Measurements from ENCODE around the gene ARMH2. TPM values are rescaled to one million over a fixed set of nuclear protein-coding genes. Genes with fewer than 3 reads are reported as not detected.

Gene ARMH2
- total and polyA plus RNA-seq, 12 donors: 0.39 TPM; not detected in 11

DNA sequence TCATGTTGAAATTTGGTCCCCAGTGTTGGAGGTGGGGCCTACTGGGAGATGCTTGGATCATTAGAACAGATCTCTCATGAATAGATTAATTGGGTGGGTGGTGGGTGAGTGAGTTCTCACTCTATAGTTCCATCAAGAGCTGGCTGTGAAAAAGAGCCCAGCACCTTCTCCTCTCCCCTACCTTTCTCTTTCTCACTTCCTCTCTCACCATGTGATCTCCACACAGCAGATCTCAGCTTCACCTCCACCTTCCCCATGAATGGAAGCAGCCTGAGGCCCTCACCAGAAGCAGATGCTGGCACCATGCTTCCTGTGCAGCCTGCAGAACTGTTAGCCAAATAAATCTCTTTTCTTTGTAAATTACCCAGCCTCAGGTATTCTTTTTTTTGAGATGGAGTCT is 36.9 kb downstream of the ARMH2 start:
- Histone ChIP-seq H3K4me3 (no peak overlapping the region), H3K9me3 (replicated peaks in 1 of 3) (no peaks in the 10 kb centered on the region), H3K27me3 (no peaks in the 10 kb centered on the region), H3K27ac (no peak overlapping the region), H3K36me3 (replicated peaks in 1 of 2) (no peaks in the 10 kb centered on the region), H3K4me1 (replicated peaks in 1 of 2) (peaks cover 0 to 4% of the 10 kb centered on the region in 2 donors)
- intact Hi-C loops (cut with DNase I): loop anchor here (5.0 to 10.0 kb wide), 3 partner anchors 47 to 187 kb away; partner anchors contain the start of gene C6orf62 (in 1 of the 2)
- TF ChIP-seq POLR2A (IDR thresholded peaks at IDR 0.05): no peak
- TF ChIP-seq, protein P1, sequence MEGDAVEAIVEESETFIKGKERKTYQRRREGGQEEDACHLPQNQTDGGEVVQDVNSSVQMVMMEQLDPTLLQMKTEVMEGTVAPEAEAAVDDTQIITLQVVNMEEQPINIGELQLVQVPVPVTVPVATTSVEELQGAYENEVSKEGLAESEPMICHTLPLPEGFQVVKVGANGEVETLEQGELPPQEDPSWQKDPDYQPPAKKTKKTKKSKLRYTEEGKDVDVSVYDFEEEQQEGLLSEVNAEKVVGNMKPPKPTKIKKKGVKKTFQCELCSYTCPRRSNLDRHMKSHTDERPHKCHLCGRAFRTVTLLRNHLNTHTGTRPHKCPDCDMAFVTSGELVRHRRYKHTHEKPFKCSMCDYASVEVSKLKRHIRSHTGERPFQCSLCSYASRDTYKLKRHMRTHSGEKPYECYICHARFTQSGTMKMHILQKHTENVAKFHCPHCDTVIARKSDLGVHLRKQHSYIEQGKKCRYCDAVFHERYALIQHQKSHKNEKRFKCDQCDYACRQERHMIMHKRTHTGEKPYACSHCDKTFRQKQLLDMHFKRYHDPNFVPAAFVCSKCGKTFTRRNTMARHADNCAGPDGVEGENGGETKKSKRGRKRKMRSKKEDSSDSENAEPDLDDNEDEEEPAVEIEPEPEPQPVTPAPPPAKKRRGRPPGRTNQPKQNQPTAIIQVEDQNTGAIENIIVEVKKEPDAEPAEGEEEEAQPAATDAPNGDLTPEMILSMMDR (IDR thresholded peaks at IDR 0.05): no peak
- DNase-seq: no peak

DNA sequence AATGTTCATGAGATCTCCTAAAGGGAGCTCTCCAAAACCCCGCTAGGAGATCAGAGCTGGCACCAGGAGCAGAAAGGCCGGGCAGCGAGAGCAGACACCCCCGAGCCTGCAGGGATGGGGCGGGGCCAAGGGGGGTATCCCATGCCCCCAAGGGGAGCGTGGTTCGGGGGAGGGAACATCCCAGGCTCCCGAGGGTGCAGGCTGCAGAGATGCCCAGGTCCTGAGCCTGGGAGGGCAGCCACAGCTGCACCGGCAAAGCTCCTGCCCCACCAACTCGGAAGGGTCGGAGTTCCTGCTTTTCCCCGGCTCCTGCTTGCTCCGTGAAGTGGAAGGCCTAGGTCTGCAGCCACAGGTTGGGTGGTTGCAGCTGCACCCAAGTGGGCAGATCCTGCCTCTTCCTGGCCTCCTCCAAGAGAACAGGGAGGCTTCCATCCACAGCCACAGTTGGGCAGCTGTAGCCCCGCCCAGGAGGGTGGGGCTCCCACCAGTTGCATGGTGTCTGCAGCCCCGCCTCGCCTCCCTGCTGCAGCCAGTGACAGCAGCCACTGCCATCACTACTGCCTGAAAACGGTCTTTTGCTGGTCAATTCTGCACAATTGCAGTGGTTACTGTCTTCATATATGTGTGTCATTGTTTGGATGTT is 37.4 kb downstream of the ARMH2 start:
- no peaks in the 10 kb centered on the region for H3K9me3 ChIP-seq (replicated peaks in 1 of 3)
- no peak overlapping the region for H3K27ac ChIP-seq
- WGBS, 4 donors: 87 to 93% (median 91%) methylated on average over 5 to 17 of the region's 17 CpGs
- intact Hi-C loops (cut with DNase I): loop anchor here (5.0 to 10.0 kb wide), 3 partner anchors 47 to 187 kb away; partner anchors contain the start of gene C6orf62 (in 1 of the 2)
- H3K27me3 ChIP-seq: no peaks in the 10 kb centered on the region
- no peak overlapping the region for H3K4me3 ChIP-seq
- H3K36me3 ChIP-seq (replicated peaks in 1 of 2): no peaks in the 10 kb centered on the region
- no peak for DNase-seq
- TF ChIP-seq, protein P1 (IDR thresholded peaks at IDR 0.05): no peak
- TF ChIP-seq POLR2A (IDR thresholded peaks at IDR 0.05): no peak
- H3K4me1 ChIP-seq (replicated peaks in 1 of 2): no peaks in the 10 kb centered on the region

DNA sequence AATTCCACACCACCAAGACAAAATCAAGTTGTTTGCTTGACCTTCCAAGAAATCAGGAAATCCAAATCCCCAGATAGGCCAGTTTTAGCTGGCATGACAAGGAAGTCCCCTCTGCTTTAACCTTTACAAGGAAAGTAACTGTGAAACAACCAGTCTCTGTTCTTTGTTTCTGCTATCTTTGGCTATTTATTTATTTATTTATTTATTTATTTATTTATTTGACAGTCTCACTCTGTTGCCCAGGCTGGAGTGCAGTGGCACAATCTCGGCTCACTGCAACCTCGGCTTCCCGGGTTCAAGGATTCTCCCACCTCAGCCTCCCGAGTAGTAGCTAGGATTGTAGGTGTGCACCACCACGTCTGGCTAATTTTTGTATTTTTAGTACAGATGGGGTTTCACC is 38.5 kb downstream of the ARMH2 start:
- H3K27me3 ChIP-seq: no peaks in the 10 kb centered on the region
- no peak for DNase-seq
- no peaks in the 10 kb centered on the region for H3K36me3 ChIP-seq (replicated peaks in 1 of 2)
- peaks cover 3% of the 10 kb centered on the region in 2 donors for H3K4me1 ChIP-seq (replicated peaks in 1 of 2)
- WGBS, 4 donors: 88 to 96% (median 94%) methylated on average over 5 of the region's 5 CpGs
- intact Hi-C loops (cut with DNase I): loop anchor here (5.0 to 10.0 kb wide), 3 partner anchors 45 to 185 kb away; partner anchors contain the start of gene C6orf62 (in 1 of the 2)
- TF ChIP-seq POLR2A (IDR thresholded peaks at IDR 0.05): no peak
- TF ChIP-seq, protein P1 (IDR thresholded peaks at IDR 0.05): no peak
- no peaks in the 10 kb centered on the region for H3K9me3 ChIP-seq (replicated peaks in 1 of 3)
- H3K4me3 ChIP-seq: no peak overlapping the region
- no peak overlapping the region for H3K27ac ChIP-seq

DNA sequence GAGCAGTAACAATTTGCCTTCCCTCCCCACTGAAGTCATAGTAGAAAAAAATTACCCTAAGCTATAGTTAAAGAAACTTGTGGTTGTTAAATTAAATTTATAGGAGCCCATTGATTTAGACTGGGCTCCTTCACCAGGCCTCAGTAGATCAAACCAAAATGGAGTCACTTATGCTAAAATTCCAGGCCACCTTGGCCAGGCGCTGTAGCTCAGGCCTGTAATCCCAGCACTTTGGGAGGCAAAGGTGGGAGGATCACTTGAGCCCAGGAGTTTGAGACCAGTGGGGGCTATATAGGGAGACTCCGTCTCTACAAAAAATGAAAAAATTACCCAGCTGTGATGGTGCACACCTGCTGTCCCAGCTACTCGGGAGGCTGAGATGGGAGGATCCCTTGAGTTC is 39.0 kb downstream of the ARMH2 start:
- no peaks in the 10 kb centered on the region for H3K27me3 ChIP-seq
- no peak for TF ChIP-seq POLR2A (IDR thresholded peaks at IDR 0.05)
- no peaks in the 10 kb centered on the region for H3K9me3 ChIP-seq (replicated peaks in 1 of 3)
- no peaks in the 10 kb centered on the region for H3K36me3 ChIP-seq (replicated peaks in 1 of 2)
- peaks cover 3 to 4% of the 10 kb centered on the region in 2 donors for H3K4me1 ChIP-seq (replicated peaks in 1 of 2)
- intact Hi-C loops (cut with DNase I): loop anchor here (5.0 to 10.0 kb wide), 3 partner anchors 45 to 185 kb away; partner anchors contain the start of gene C6orf62 (in 1 of the 2)
- no peak overlapping the region for H3K27ac ChIP-seq
- no peak for DNase-seq
- no peak overlapping the region for H3K4me3 ChIP-seq
- 93 to 96% (median 93%) methylated on average over 3 of the region's 3 CpGs for WGBS, 4 donors

DNA sequence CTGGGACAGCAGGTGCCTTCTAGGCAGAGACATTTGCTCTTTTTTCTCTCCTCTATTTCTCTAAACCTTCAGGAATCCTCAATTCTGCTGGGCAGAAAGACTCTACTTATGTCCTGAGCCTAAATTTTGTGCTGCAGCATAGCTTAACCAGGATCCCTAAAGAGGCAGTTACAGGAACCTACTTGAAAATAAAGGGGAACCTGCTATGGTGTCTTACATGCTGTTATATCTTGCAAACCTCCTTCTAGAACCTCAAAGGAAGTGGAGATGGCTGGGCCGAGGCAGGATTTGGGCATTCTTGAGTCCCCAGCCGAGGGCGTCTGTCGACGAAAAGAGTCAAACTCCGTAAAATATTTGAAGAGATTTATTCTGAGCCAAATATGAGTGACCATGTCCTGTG is 41.1 kb downstream of the ARMH2 start:
- intact Hi-C loops (cut with DNase I): no loop called here
- Histone ChIP-seq H3K36me3 (replicated peaks in 1 of 2) (no peaks in the 10 kb centered on the region), H3K4me3 (no peak overlapping the region), H3K27ac (peak overlapping the region in 1 of 5 donors; percentile 19), H3K9me3 (replicated peaks in 1 of 3) (no peaks in the 10 kb centered on the region), H3K27me3 (no peaks in the 10 kb centered on the region), H3K4me1 (replicated peaks in 1 of 2) (peaks cover 3 to 4% of the 10 kb centered on the region in 2 donors)
- DNase-seq: no peak
- WGBS, 4 donors: 85 to 95% (median 90%) methylated on average over 6 of the region's 6 CpGs
- no peak for TF ChIP-seq POLR2A (IDR thresholded peaks at IDR 0.05)
- TF ChIP-seq, protein P1 (IDR thresholded peaks at IDR 0.05): no peak
